ENCODE measurements around the gene ZNF552. TPM values are rescaled to one million over a fixed set of nuclear protein-coding genes. Genes with fewer than 3 reads are reported as not detected.

The ZNF552 gene
- total RNA-seq, 1 donor from 2014 or later = 7.3 TPM

- Histone ChIP-seq H3K27ac (ENCODE audit: low read depth, low read length) (no peak overlapping the region), H3K9me3 (ENCODE audit: control insufficient read depth in 3 of 3, low read length in 3 of 3) (peaks cover 0 to 29% (median 4%) of the 10 kb centered on the region in 3 donors), H3K36me3 (ENCODE audit: control insufficient read depth in 3 of 3, insufficient read depth in 3 of 3, low read length in 3 of 3) (peaks cover 52 to 70% (median 66%) of the 10 kb centered on the region in 3 donors)
These were observed 56.8 kb downstream of the ZNF552 start for GRCh38 chr19:57757941-57758340.

More at GRCh38 chr19:57757941-57758340, 56.8 kb downstream of the ZNF552 start:
- no peaks in the 10 kb centered on the region for H3K27me3 ChIP-seq (ENCODE audit: control insufficient read depth in 3 of 3, insufficient read depth in 3 of 3, low read length in 3 of 3)
- no peaks in the 10 kb centered on the region for H3K4me1 ChIP-seq (ENCODE audit: control insufficient read depth in 3 of 3, insufficient read depth in 3 of 3, low read length in 3 of 3)
- no peak overlapping the region for H3K9ac ChIP-seq (ENCODE audit: low read depth in 1 of 3, low read length in 3 of 3)
- H3K4me3 ChIP-seq (ENCODE audit: low read length in 3 of 3) = no peak overlapping the region

Other genes starting within 250 kb of the ZNF552 start
- 7.8 TPM for gene ZNF416, start 236.0 kb downstream of the ZNF552 start, total RNA-seq
- gene ZIK1, start 230.8 kb downstream of the ZNF552 start, total RNA-seq = 10.4 TPM
- gene ZNF530, start 215.0 kb downstream of the ZNF552 start, total RNA-seq = 6.8 TPM
- gene ZNF134, start 200.7 kb downstream of the ZNF552 start, total RNA-seq = 17.7 TPM
- gene ZNF211, start 181.7 kb downstream of the ZNF552 start, total RNA-seq = 12.5 TPM
- not detected for gene ZSCAN4, start 146.0 kb downstream of the ZNF552 start, total RNA-seq
- 11.5 TPM for gene ZNF551, start 132.9 kb downstream of the ZNF552 start, total RNA-seq
- 7.3 TPM for gene ZNF154, start 105.7 kb downstream of the ZNF552 start, total RNA-seq
- 15.1 TPM for gene ZNF671, start 87.3 kb downstream of the ZNF552 start, total RNA-seq
- 18.3 TPM for gene ZNF776, start 68.1 kb downstream of the ZNF552 start, total RNA-seq
- gene ZNF586, start 45.2 kb downstream of the ZNF552 start, total RNA-seq = 27.1 TPM
- 17.2 TPM for gene ZNF587B, start 15.4 kb upstream of the ZNF552 start, total RNA-seq
- gene ZNF587, start 34.9 kb upstream of the ZNF552 start, total RNA-seq = 18.8 TPM
- gene ZNF814, start 74.1 kb upstream of the ZNF552 start, total RNA-seq = 13.0 TPM
- gene ZNF417, start 101.7 kb upstream of the ZNF552 start, total RNA-seq = 14.1 TPM
- gene ZNF418, start 120.5 kb upstream of the ZNF552 start, total RNA-seq = 17.2 TPM
- gene ZNF256, start 132.8 kb upstream of the ZNF552 start, total RNA-seq = 12.0 TPM
- not detected for gene C19orf18, start 159.6 kb upstream of the ZNF552 start, total RNA-seq
- 15.1 TPM for gene ZNF606, start 187.9 kb upstream of the ZNF552 start, total RNA-seq
- gene ZSCAN1, start 219.1 kb upstream of the ZNF552 start, total RNA-seq = not detected
- 10.4 TPM for gene ZNF135, start 244.4 kb upstream of the ZNF552 start, total RNA-seq